Breast epithelium (tissue), 3 donors: Measurements from ENCODE around the gene CDC25A.

Experiments
- CTCF ChIP-seq, 3 donors: fragments of 450-650 bp; IDR thresholded peaks; one replicate each; pipeline ENCODE4 v1.5.1; 2016 to 2017; ENCODE audit warnings: antibody characterized with exemption in 3 of 3, mild to moderate bottlenecking in 3 of 3, moderate library complexity in 3 of 3
- POLR2A ChIP-seq: fragments of 450-650 bp; IDR thresholded peaks from one replicate; pipeline ENCODE4 v1.6.1; 2016; ENCODE audit warnings: antibody characterized with exemption, mild to moderate bottlenecking, moderate library complexity

GRCh38 chr3:48151058-48151806 is 37.0 kb downstream of the CDC25A start:
- TF ChIP-seq CTCF (IDR thresholded peaks at IDR 0.05) (peak; percentile 46 to 89 (median 85)), POLR2A (no peak)
